ENCODE results near the gene C14orf93.
"Not testable (repeated sequence)": the region's sequence is repeated elsewhere in the genome, so short reads cannot be mapped to it uniquely, and the experiment has no call there.

C14orf93 gene

DNA sequence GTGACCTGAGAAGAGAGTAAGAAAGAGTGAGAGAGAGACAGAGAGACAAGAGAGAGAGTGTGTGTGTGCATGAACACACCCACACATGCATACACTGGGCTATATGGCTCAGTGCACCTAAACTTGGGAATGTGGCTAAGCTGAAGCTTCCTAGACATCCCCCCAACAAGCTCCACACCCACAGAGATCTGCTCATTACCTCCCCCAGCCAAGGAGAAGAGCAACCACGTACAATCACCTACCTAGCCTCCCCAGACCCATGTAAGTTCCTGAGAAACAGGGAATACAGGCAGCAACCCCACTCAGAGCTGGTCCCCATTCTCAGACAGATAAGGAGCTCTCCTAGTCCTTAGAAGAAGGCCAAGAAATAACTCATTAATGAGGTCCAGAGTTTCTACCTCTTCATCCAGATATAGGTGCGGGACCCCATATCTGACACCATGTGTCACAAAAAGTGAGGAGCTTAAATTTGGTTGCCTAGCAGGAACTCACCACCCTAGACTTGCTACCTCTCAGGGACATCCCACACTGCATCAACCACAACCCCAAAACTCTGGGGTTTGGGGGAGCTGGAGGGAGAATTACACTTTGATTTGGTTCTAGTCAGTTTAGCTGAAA is 37.5 kb downstream of the C14orf93 start:
- Histone ChIP-seq H3K27me3 (replicated peaks; ENCODE audit: control insufficient read depth, insufficient read depth, low read length) (no peaks in the 10 kb centered on the region), H3K36me3 (ENCODE audit: control insufficient read depth, insufficient read depth, low read length) (no peaks in the 10 kb centered on the region), H3K4me3 (replicated peaks; ENCODE audit: low read depth, low read length) (no peak overlapping the region)
- no peak for DNase-seq (ENCODE audit: extremely low read depth, insufficient read length)
- TF ChIP-seq, protein P1, sequence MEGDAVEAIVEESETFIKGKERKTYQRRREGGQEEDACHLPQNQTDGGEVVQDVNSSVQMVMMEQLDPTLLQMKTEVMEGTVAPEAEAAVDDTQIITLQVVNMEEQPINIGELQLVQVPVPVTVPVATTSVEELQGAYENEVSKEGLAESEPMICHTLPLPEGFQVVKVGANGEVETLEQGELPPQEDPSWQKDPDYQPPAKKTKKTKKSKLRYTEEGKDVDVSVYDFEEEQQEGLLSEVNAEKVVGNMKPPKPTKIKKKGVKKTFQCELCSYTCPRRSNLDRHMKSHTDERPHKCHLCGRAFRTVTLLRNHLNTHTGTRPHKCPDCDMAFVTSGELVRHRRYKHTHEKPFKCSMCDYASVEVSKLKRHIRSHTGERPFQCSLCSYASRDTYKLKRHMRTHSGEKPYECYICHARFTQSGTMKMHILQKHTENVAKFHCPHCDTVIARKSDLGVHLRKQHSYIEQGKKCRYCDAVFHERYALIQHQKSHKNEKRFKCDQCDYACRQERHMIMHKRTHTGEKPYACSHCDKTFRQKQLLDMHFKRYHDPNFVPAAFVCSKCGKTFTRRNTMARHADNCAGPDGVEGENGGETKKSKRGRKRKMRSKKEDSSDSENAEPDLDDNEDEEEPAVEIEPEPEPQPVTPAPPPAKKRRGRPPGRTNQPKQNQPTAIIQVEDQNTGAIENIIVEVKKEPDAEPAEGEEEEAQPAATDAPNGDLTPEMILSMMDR (IDR thresholded peaks at IDR 0.05; ENCODE audit: insufficient read depth, low read length, poor library complexity, severe bottlenecking): no peak

DNA sequence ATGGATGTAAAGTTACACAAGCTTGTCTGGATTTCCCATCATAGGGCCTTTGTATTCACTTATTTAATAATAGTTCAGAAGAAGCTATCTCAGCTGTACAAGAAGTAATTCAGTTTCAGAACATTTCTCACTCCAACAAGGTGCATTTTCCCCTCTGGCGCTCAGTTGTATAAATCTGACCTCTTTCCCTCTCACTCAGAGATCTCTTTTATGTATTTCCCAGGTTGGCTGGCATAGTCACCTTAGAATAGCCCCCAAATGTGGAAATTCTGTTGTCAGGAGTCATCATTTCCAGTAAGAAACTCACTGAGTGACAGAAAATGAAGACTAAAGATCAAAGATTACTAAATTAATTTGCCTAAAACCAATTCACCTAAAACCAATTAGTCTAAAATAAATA is 38.8 kb downstream of the C14orf93 start:
- H3K4me3 ChIP-seq (replicated peaks; ENCODE audit: low read depth, low read length): no peak overlapping the region
- TF ChIP-seq, protein P1 (IDR thresholded peaks at IDR 0.05; ENCODE audit: insufficient read depth, low read length, poor library complexity, severe bottlenecking): no peak
- H3K36me3 ChIP-seq (ENCODE audit: control insufficient read depth, insufficient read depth, low read length): no peaks in the 10 kb centered on the region
- no peaks in the 10 kb centered on the region for H3K27me3 ChIP-seq (replicated peaks; ENCODE audit: control insufficient read depth, insufficient read depth, low read length)
- no peak for DNase-seq (ENCODE audit: extremely low read depth, insufficient read length)

DNA sequence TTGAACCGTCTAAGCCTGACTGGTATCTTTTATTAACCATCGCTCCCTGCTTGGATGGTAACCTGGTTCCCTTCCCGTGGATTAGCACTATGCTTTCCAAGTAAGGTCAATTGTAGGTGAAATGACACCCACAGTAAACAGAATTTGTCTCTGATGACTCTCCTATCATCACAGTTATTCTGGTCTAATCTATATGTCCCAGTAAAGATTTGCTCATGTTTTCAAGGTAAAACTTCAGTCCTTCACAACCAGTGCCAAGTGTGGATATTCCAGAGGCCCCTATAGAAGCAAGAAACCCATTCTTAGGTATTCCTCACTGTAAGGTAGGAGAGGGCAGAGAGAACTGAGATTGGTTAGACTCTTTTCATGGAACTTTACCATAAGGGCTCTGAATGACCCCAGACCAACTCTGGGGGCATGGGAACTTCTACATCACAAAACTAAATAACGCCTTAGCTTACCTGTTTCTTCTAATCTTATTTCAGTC is 43.1 kb downstream of the C14orf93 start:
- H3K27me3 ChIP-seq (replicated peaks; ENCODE audit: control insufficient read depth, insufficient read depth, low read length): no peaks in the 10 kb centered on the region
- TF ChIP-seq, protein P1 (IDR thresholded peaks at IDR 0.05; ENCODE audit: insufficient read depth, low read length, poor library complexity, severe bottlenecking): no peak
- DNase-seq (ENCODE audit: extremely low read depth, insufficient read length): no peak
- no peaks in the 10 kb centered on the region for H3K36me3 ChIP-seq (ENCODE audit: control insufficient read depth, insufficient read depth, low read length)
- H3K4me3 ChIP-seq (replicated peaks; ENCODE audit: low read depth, low read length): no peak overlapping the region

DNA sequence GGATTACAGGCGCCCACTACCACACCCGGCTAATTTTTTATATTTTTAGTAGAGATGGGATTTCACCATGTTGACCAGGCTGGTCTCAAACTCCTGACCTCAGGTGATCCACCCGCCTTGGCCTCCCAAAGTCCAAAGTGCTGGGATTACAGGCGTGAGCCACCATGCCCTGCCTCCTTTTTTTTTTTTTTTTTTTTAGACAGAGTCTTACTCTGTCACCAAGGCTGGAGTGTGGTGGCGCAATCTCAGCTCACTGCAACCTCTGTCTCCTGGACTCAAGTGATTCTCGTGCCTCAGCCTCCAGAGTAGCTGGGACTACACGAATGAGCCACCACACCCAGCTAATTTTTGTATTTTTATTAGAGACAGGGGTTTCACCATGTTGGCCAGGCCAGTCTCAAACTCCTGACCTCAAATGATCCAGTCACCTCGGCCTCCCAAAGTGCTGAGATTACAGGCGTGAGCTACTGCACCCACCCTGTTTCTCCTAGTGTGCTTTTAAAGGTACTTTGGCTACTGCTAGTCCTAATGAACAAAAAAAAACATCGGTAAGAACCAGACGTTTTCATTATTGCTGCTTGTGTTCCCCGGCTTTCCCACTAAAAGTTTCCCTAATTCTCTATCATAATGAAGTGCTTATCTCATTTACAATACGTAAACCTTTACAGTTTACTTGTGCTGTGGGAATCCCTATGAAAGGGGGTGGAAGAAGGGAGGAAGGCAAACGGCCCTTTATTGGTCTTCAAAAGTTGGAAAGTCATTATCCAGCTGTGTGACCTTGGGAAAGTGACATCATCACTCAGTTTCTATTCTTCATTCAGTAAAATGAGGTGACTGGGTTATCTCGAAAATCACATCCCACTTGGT is 43.8 kb downstream of the C14orf93 start:
- not testable (repeated sequence) for DNase-seq (ENCODE audit: extremely low read depth, insufficient read length); H3K27me3 ChIP-seq (replicated peaks; ENCODE audit: control insufficient read depth, insufficient read depth, low read length); H3K36me3 ChIP-seq (ENCODE audit: control insufficient read depth, insufficient read depth, low read length); H3K4me3 ChIP-seq (replicated peaks; ENCODE audit: low read depth, low read length)

DNA sequence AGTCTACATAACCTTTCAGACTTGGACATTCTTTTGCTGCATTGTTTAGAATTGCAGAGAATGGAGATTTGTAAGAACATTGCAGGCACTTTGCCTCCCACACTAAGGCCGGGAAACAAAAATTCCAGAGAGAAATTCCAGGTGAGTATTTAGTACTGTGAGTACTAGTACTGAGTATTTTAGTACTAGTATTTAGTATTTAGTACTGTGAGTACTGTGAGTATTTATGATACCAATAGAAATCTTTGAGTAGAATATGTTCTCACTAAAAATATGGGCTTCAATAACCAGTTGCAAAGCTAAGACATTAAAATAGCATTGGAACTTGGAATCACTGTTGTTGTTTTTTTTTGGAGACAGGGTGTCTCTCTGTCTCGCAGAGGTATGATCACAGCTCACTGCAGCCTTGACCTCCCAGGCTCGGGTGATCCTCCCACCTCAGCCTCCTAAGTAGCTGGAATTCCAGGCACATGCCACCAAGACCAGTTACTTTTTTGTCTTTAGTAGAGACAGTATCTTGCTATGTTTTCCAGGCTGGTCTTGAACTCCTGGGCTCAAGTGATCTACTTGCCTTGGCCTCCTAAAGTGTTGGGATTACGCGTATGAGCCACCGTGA is 47.8 kb downstream of the C14orf93 start:
- no peaks in the 10 kb centered on the region for H3K36me3 ChIP-seq (ENCODE audit: control insufficient read depth, insufficient read depth, low read length)
- H3K27me3 ChIP-seq (replicated peaks; ENCODE audit: control insufficient read depth, insufficient read depth, low read length): no peaks in the 10 kb centered on the region
- no peak overlapping the region for H3K4me3 ChIP-seq (replicated peaks; ENCODE audit: low read depth, low read length)
- TF ChIP-seq, protein P1 (IDR thresholded peaks at IDR 0.05; ENCODE audit: insufficient read depth, low read length, poor library complexity, severe bottlenecking): no peak
- no peak for DNase-seq (ENCODE audit: extremely low read depth, insufficient read length)
